GM12873 (cell line): ENCODE results near the gene CMC2.
A peak's percentile ranks its signal among the peaks of the same experiment; 100 is the strongest.

Experiments used
- TF ChIP-seq, protein P1 (sequence below): IDR thresholded peaks from 2 replicates; pipeline ENCODE4 v1.5.1; 2012; ENCODE audit warnings: low read depth, mild to moderate bottlenecking, moderate library complexity, low read length, control low read depth; ENCODE audit not compliant: insufficient read depth; ENCODE audit errors: missing control alignments

Gene CMC2

DNA sequence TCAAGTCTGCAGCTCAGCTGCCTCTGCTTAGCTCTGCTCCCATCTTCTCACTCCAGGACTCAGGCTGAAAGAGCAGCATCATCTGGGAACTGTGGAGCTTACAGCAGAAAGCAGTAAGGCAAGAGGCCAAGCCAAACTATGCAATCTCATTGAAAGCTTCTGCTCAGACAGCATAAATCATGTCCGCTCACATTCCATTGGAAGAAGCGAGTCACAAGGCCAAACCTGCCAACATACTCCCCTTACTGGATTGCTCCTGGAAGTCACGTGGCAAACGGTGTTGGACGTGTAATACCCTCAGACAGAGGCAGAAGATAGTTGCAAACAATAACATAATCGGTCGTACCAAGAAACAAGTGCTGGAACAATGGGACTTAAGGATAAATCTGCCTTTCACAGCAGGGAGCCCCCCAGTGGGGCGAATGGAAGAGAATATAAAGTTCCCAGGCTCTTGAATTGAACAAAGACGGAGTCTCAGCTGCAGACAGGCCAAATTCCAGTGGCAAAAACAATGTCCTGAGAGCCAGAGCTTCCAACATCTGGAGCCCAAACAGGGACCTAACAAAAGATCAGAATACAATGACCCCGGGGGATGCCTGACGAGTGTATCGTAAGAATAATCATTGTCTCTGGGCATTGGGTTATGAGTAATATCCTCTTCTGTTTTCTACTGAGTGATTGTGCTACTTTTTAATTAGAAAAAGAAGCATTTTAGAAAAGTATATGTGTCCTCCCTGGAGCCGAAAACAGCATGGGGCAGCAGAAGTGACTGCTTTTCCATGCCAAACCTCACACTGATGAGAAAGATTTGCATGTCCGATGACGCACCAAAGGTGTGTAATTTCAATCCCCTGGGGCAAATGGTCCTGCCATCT is 68.4 kb downstream of the CMC2 start:
- TF ChIP-seq, protein P1, sequence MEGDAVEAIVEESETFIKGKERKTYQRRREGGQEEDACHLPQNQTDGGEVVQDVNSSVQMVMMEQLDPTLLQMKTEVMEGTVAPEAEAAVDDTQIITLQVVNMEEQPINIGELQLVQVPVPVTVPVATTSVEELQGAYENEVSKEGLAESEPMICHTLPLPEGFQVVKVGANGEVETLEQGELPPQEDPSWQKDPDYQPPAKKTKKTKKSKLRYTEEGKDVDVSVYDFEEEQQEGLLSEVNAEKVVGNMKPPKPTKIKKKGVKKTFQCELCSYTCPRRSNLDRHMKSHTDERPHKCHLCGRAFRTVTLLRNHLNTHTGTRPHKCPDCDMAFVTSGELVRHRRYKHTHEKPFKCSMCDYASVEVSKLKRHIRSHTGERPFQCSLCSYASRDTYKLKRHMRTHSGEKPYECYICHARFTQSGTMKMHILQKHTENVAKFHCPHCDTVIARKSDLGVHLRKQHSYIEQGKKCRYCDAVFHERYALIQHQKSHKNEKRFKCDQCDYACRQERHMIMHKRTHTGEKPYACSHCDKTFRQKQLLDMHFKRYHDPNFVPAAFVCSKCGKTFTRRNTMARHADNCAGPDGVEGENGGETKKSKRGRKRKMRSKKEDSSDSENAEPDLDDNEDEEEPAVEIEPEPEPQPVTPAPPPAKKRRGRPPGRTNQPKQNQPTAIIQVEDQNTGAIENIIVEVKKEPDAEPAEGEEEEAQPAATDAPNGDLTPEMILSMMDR, result no peak

DNA sequence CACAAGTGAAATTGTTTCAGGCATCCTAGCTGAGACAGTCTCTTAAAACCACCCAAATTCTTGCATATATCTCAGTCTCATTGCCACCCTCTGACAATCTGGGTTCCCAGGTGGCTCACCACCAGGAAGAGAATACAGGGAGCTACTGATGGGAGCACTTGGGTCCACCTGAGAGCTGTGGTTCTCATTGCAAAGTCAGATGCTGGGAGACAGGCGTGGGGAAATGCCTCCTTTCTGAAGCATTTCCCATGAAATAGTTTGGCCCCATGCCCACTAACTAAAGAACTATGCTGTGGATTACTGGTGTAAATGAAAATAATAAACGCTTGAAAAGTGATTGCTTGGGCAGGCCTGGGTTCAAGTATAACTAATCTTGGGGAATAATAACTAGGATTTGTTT is 70.3 kb downstream of the CMC2 start:
- TF ChIP-seq, protein P1, result no peak

DNA sequence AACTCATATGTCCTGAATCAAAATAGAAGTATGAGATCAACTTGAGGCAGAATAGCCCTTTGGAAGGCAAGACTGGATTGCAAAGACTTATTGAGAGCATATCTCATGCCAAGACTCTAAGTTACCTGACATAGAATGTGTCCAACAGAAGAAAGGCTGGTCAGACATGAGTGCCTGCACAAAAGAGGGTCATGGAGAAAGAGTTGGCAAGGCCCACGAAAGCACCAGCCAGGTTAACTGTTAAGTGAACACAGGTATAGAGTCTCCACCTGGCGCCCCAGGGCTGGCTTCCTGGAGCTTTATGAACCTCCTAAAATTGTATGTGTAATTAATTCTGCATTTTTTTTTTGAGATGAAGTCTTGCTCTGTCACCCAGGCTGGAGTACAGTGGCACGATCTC is 71.0 kb downstream of the CMC2 start:
- TF ChIP-seq, protein P1, result no peak

DNA sequence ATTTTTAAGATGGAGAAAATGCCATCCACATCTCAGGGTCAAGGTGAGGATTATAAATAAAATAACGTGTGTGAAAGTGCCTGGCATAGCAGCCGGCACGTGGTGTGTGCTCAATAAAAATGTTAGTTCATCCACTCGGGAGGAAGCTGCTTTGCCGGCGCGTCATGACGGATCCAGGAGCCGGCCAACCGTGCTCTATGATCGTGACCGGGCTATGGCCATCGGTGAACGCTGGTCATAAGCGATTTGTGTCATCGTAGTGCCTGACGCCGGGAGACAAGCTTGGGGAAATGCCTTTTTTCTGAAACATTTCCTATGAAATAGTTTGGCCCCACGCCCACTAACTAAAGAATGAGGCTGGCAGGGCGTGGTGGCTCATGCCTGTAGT is 74.0 kb downstream of the CMC2 start:
- TF ChIP-seq, protein P1, result no peak

DNA sequence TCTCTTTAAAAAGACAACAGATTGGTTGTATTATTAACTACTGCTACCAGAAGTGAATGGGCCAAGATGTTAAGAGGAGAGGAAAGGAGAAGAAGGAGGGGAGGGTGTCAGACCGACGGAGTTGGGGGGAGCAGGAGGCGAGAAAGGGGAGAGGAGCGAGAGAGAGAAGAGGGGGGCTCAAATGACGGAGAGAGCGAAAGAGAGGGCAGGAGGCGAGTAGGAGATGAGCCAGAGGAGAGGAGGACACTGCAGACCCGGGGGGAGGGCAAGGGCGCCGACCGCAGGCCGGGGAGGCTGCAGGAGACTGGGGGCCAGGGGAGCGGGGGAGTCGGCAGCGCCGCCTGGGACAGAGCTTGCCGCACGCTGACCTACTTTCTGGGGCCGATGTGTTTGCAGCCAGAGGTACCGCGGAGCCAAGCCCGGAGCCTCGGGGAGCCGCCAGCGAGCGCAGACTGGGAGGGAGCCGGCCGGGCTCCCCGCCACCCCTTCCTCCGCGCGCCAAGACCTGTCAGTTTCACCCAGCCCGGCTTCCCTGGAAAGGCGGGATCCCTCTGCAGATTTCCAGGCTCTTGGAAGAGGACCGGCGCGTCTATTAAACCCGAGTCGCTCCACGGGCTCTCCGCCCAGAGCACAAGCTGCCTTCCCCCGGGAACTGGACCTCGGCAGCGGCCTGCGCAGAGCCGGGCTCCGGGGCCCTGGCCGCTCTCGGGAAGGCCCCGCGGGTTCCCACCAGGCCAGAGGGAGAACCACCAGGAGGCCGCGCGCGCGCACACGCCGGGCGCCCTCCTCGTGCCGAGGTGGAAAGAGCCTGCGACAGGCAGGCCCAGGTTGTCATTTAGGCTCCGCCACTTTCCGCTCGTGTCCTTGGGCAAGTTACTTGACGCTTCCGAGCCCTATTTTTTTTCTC is 74.6 kb downstream of the CMC2 start:
- TF ChIP-seq, protein P1, result no peak

DNA sequence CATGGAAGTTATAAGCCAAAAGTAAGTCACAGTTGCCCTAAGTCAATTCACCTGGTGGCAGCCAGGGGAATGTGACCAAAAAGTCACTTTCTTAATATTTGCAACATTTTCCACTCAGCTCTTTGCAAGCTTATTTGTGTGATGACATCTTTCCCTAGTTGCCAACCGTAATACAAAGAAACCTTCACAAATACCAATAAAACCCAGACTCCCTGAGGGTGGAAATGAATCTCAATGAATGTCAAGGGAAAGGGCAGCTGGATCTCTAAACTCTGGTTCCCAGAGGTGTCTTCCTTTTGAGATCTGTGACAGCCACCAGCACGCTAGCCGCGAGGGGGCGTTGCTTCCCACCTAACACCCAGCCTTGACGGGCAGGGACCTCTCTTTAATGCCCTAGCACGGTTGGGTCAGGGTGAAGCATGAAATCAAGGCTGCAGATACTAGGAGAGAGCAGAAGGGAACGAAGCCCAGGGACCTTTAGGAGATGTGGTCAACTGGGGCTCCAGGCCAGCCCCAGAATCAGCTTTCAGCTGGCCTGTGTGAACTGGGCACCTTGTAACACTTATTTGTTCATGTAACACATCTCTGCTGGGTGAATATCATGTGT is 82.2 kb downstream of the CMC2 start:
- TF ChIP-seq, protein P1, result peak; percentile 79

DNA sequence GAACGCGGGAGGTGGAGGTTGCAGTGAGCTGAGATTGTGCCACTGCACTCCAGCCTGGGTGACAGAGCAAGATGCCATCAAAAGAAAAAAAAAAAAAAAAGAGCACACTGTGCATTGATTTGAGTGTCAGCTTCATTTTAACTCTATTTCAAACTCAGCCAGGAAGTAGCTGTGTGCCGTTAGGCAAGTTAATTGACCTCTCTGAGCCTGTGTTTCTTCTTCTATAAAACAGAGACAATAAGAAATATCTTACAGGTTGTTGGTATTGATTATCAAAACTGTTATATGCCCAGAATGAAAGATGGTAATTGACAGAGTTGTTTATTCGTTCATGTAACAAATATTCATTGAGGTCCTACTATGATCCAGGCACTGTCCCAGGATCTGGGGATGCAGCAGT is 83.3 kb downstream of the CMC2 start:
- TF ChIP-seq, protein P1, result no peak
